Measurements from ENCODE around the gene ADAMTSL5. TPM values are rescaled to one million over a fixed set of nuclear protein-coding genes. Genes with fewer than 3 reads are reported as not detected.
A peak's percentile ranks its signal among the peaks of the same experiment; 100 is the strongest.

Gene ADAMTSL5
- total and polyA plus RNA-seq, 2 of the 13 experiments (the other 11 are each of a cell fraction or from before 2014, with no cell fraction given), result 0.60 to 2.7 TPM

- TF ChIP-seq ZNF577 (CRISPR knock-in tag; IDR thresholded peaks at IDR 0.05; ENCODE audit: borderline replicate concordance, low read depth) (no peak), CEBPB (IDR thresholded peaks at IDR 0.05; ENCODE audit: borderline replicate concordance, low read depth, low read length) (no peak), ARNT2 (CRISPR knock-in tag; IDR thresholded peaks at IDR 0.05; ENCODE audit: low read depth) (no peak; the same call in 1 of the 2 replicates), ZMYM2 (CRISPR knock-in tag; IDR thresholded peaks at IDR 0.05) (peak; percentile 54; the same call in 1 of the 2 replicates), ZFP90 (CRISPR knock-in tag; IDR thresholded peaks at IDR 0.05; ENCODE audit: borderline replicate concordance) (peak; percentile 77; the same call in 1 of the 2 replicates), GTF3A (CRISPR knock-in tag; conservative IDR thresholded peaks at IDR 0.05) (no peak), ZNF775 (CRISPR knock-in tag; IDR thresholded peaks at IDR 0.05; ENCODE audit: borderline replicate concordance) (no peak), ZNF546 (CRISPR knock-in tag; conservative IDR thresholded peaks at IDR 0.05) (no peak), TOPORS (CRISPR knock-in tag; IDR thresholded peaks at IDR 0.05) (0 out of 2 replicates have a peak, but pooled peaks have one; percentile 56), MYC (CRISPR knock-in tag; IDR thresholded peaks at IDR 0.05; ENCODE audit: borderline replicate concordance) (peak; percentile 79), ZNF441 (CRISPR knock-in tag; IDR thresholded peaks at IDR 0.05; ENCODE audit: borderline replicate concordance) (no peak), ATRX (CRISPR knock-in tag; IDR thresholded peaks at IDR 0.05; ENCODE audit: borderline replicate concordance) (no peak), ZNF772 (CRISPR knock-in tag; IDR thresholded peaks at IDR 0.05) (no peak), CREBL2 (CRISPR knock-in tag; IDR thresholded peaks at IDR 0.05; ENCODE audit: borderline replicate concordance) (no peak; the same call in 1 of the 2 replicates), PLRG1 (conservative IDR thresholded peaks at IDR 0.05) (no peak), ATF6 (CRISPR knock-in tag; conservative IDR thresholded peaks at IDR 0.05) (no peak), MZF1 (CRISPR knock-in tag; IDR thresholded peaks at IDR 0.05; ENCODE audit: borderline replicate concordance) (no peak), ZBTB7B (CRISPR knock-in tag; IDR thresholded peaks at IDR 0.05) (no peak), SYNCRIP (IDR thresholded peaks at IDR 0.05; ENCODE audit: insufficient read depth, low read depth, low read length) (no peak), THAP11 (CRISPR knock-in tag; IDR thresholded peaks at IDR 0.05) (no peak), ZNF552 (CRISPR knock-in tag; IDR thresholded peaks at IDR 0.05; ENCODE audit: borderline replicate concordance) (no peak), PHF21A (CRISPR knock-in tag; IDR thresholded peaks at IDR 0.05) (no peak), ZNF543 (CRISPR knock-in tag; IDR thresholded peaks at IDR 0.05) (no peak), ZNF263 (CRISPR knock-in tag; IDR thresholded peaks at IDR 0.05) (peak; percentile 75), PCBP1 (IDR thresholded peaks at IDR 0.05; ENCODE audit: borderline replicate concordance, low read depth, low read length) (peak; percentile 56; the same call in 1 of the 2 replicates), MED1 (CRISPR knock-in tag; IDR thresholded peaks at IDR 0.05) (peak; percentile 69), PLSCR1 (CRISPR knock-in tag; IDR thresholded peaks at IDR 0.05; ENCODE audit: borderline replicate concordance) (no peak), ZBTB14 (CRISPR knock-in tag; IDR thresholded peaks at IDR 0.05) (peak; percentile 64)
These were observed 21.5 kb downstream of the ADAMTSL5 start, which contains the start of gene REEP6 (continued) for GRCh38 chr19:1491114-1491848.

All from HepG2 (cell line).